Mucosa of descending colon (tissue), 3 donors: ENCODE results near the gene NFIC. TPM values are rescaled to one million over a fixed set of nuclear protein-coding genes. Genes with fewer than 3 reads are reported as not detected.

ENCODE experiments used
- ATAC-seq: fragments of 200-7000 bp; cut with Tn5 transposase; one replicate; pipeline ENCODE4 v1.9.1; 2020; ENCODE audit warnings: mild to moderate bottlenecking, moderate library complexity
- DNase-seq, 3 donors: peaks; one replicate each; pipeline ENCODE4 v3.0.0-alpha.2; 2020
- H3K36me3 ChIP-seq: fragments of 200-600 bp; one replicate; pipeline ENCODE4 v1.8.0; 2021; ENCODE audit warnings: low read depth, mild to moderate bottlenecking
- H3K4me1 ChIP-seq: fragments of 200-600 bp; one replicate; pipeline ENCODE4 v1.8.0; 2021; ENCODE audit warnings: low read depth, mild to moderate bottlenecking
- H3K4me3 ChIP-seq: fragments of 200-600 bp; one replicate; pipeline ENCODE4 v1.8.0; 2021; ENCODE audit warnings: mild to moderate bottlenecking
- H3K9me3 ChIP-seq: fragments of 200-600 bp; one replicate; pipeline ENCODE4 v1.8.0; 2021; ENCODE audit warnings: mild to moderate bottlenecking
- intact Hi-C, 2 donors: fragments of 100-400 bp; cut with DNase I in 1 of 2; cut with micrococcal nuclease in 1 of 2; formaldehyde crosslinking; loops; one replicate each; pipeline versions ENCODE4 v1.11.0 to v1.11.1; 2022; cut with DNase I, micrococcal nuclease
- total RNA-seq, 3 donors: library from RNA; stranded (reverse); fragmentation: NEBNext Ultra II Directional in 2 of 3; extraction: Animal tissue kit (Norgen Biotek cat#: 25700) in 2 of 3; gene quantifications; one replicate each; pipeline versions ENCODE4 v1.2.1 to v1.2.4, GENCODE V29; 2021 to 2023
- TF ChIP-seq, protein P1 (sequence below): fragments of 200-600 bp; IDR thresholded peaks from one replicate; pipeline ENCODE4 v1.8.0; 2022; ENCODE audit warnings: antibody characterized with exemption, mild to moderate bottlenecking
- donor health status: DM: no; HTN: no; CAD: no; lungs with moderate emphysema.
- donor health status: DM: no; HTN: no; CAD: no.
- donor health status: DM: no; HTN: yes; CAD: no.

NFIC gene
- total RNA-seq, 3 donors from 2014 or later, result 38.4 to 210 (median 79.3) TPM

DNA sequence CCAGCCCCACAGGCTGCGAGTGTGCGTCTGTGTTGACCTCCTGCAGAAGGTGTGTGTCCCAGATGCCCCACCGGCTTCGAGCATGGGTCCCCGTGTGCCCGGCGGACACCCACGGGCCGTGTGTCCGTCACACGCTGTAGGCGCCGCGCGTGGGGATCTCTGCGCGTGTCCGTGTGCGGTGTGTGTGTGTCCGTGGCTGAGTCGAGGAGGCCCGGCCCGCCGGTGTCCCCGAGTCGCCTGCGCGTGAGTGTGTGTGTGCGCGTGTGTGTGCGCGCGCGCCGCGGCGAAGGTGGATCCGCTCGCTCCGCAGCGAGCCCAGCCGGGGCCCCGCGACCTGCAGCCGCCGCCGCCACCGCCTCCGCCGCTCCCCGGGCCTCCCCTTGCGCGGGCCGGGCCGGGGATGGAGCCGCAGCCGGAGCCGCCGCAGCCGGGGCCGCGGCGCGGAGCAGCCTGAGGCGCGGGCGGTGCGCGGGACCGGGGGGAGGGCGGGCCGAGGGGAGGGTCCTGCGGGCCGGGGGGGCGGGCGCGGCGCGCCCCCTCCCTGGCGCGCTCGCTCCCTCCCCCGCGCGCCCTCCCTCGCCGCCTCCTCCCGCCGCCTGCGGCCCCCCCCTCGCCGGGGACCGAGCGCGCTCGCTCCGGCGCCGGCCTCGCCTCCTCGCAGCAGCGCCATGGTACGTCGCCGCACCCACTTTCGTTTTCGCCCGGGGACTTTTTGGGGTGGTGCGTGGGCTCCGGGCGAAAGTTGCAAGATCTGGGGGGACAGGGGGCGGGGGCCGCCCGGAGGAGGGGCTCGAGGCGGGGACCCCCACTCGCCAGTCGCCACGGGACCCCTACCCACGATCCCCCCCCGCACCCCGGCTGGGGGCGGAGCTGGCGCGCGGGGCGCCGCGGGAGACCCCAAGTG, 7.1 kb upstream of the NFIC start:
- ATAC-seq, result peak; percentile 72
- TF ChIP-seq, protein P1, sequence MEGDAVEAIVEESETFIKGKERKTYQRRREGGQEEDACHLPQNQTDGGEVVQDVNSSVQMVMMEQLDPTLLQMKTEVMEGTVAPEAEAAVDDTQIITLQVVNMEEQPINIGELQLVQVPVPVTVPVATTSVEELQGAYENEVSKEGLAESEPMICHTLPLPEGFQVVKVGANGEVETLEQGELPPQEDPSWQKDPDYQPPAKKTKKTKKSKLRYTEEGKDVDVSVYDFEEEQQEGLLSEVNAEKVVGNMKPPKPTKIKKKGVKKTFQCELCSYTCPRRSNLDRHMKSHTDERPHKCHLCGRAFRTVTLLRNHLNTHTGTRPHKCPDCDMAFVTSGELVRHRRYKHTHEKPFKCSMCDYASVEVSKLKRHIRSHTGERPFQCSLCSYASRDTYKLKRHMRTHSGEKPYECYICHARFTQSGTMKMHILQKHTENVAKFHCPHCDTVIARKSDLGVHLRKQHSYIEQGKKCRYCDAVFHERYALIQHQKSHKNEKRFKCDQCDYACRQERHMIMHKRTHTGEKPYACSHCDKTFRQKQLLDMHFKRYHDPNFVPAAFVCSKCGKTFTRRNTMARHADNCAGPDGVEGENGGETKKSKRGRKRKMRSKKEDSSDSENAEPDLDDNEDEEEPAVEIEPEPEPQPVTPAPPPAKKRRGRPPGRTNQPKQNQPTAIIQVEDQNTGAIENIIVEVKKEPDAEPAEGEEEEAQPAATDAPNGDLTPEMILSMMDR, result no peak
- intact Hi-C loops, result no loop called here
- H3K9me3 ChIP-seq, result no peaks in the 10 kb centered on the region
- peak; percentile 74 to 84 (median 82) for DNase-seq
- H3K4me1 ChIP-seq, result peaks cover 13% of the 10 kb centered on the region
- H3K4me3 ChIP-seq, result peak overlapping the region; percentile 99
- no peaks in the 10 kb centered on the region for H3K36me3 ChIP-seq

DNA sequence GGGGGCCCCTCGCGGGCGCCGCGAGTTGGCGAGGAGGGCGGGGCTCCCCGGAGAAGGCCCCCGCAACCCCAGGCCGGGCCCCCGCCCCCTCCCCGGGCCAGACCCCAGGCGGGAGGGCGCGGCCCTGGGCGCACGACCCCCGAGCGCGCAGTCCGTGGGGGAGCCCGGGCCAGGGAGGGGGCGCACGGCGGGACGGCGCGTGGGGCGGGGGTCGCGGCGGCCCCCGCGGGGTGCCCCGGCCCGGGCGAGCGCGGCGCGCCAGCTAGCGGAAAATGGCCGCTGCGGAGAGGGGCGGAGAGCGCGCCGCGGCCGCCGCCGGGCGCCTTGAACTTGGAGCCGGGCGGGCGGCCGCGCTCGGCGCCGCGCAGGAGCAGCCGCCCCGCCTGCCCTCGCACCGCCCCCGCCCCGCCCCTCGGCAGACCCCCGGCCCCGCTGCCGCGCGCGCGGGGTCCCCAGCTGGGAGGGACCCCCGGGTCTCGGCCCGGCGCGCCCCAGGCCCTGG, 6.4 kb upstream of the NFIC start:
- peak in 2 of 3 donors; percentile 32 to 49 for DNase-seq
- peak; percentile 21 for ATAC-seq
- Histone ChIP-seq H3K36me3 (no peaks in the 10 kb centered on the region), H3K4me1 (peaks cover 13% of the 10 kb centered on the region), H3K4me3 (peak overlapping the region; percentile 99), H3K9me3 (no peaks in the 10 kb centered on the region)
- intact Hi-C loops, result loop anchor here in 1 of 2 donors (10.0 kb wide), 1 partner anchor 65 kb away; no protein-coding TSS in a partner anchor
- TF ChIP-seq, protein P1, result no peak

DNA sequence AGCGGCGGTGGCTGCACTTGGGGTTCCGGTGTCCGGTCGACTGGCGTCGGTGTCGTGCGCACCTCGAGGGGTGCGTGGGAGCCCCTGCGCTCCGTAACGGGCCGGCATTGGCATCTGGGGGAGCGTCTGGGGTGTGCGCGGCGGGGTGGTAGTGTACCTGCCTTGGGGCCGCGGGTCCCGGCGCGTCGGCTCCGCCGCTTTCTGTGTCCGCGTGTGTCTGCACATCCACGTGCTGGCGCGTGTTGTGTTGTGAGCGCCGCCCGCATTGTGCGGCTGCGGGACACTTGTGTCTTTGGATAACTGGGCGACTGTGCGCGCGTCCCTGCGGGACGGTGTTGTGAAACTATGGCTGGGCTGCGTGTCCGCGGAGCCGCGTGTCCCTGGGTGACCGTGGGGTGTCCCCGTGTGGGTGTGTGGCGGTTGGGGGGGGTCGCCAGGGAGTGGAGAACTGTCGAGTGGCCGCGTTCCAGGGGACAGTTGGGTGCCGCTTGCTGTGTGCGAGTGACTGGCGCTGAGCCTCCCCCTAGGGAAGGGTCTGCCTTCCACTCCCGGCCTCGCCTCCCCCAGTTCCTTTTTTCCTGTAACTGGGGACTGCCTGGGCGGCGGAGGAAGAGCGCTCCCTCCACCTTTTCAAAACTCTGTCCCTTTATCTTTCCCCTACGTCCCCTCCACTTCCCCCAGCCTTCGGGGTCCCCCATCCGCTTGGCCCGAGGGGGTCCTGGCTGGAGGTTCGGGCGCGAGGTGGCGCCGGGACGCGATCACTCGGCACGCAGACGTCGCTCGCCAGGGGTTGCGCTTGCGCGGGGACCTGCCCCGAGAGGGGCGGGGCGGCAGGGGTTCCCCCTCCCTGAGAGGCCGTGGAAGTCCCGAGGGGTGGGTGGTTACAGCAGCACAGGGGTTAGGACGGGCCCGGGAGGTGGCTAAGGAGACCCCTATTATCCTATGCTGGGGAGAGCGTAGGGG, 5.7 kb upstream of the NFIC start:
- Histone ChIP-seq H3K4me1 (peaks cover 13% of the 10 kb centered on the region), H3K9me3 (no peaks in the 10 kb centered on the region), H3K36me3 (no peaks in the 10 kb centered on the region), H3K4me3 (peak overlapping the region; percentile 99)
- TF ChIP-seq, protein P1, result no peak
- ATAC-seq (peak; percentile 46), DNase-seq (peak; percentile 67 to 84 (median 79))
- intact Hi-C loops, result loop anchor here in 1 of 2 donors (10.0 kb wide), 1 partner anchor 64 kb away; no protein-coding TSS in a partner anchor

DNA sequence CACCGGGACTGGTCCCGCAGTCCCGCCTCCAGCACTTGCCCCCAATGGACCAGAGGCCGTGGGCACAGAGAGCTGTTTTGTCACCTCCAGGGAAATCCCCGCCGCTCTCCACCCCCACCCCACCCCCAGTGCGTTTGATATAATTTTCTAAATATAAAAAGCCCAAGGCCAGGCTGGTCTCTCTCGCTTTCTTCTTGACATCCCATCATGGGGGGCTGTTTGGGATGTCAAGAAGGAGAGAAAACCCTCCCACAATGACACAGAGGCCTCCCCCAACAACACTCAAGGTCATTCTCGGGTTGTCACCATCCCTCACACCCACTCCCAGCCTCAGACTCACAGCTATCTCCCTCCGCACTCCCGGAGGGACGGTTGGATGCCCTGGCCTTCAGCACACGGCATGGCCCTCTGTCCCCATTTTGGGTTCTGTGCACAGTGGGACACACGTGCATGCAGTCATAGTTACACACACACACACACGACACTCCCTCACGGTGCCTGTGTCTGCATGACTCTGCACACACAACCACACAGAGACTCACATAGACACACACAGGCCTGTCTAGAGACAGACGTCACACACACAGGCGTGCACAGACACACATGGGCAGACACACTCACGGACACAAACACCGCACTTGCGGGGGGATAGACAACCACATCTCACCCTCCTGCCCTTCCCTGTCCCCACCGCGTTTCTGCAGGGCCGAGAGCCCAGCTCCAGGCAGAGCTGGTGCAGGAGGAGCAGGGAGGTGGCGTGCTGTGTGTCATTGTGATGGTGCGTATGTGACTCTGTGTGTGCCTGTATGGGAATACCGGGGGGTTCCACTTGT, 4.8 kb upstream of the NFIC start:
- TF ChIP-seq, protein P1, result no peak
- Histone ChIP-seq H3K4me3 (no peak overlapping the region), H3K9me3 (no peaks in the 10 kb centered on the region), H3K4me1 (peaks cover 13% of the 10 kb centered on the region), H3K36me3 (no peaks in the 10 kb centered on the region)
- intact Hi-C loops, result loop anchor here in 1 of 2 donors (10.0 kb wide), 1 partner anchor 63 kb away; no protein-coding TSS in a partner anchor
- DNase-seq, result peak in 1 of 3 donors; percentile 54
- no peak for ATAC-seq
